Measurements from ENCODE around the gene PRUNE1.

- TF ChIP-seq EZH2 (IDR thresholded peaks at IDR 0.05; ENCODE audit: borderline replicate concordance, insufficient read depth, low read length, poor library complexity, severe bottlenecking) (no peak), EP300 (conservative IDR thresholded peaks at IDR 0.05; ENCODE audit: poor library complexity, severe bottlenecking) (no peak), REST (IDR thresholded peaks at IDR 0.05; ENCODE audit: borderline replicate concordance) (no peak), RAD21 (conservative IDR thresholded peaks at IDR 0.05) (no peak), CTCF (IDR thresholded peaks at IDR 0.05; ENCODE audit: poor library complexity, severe bottlenecking) (no peak), TAF1 (IDR thresholded peaks at IDR 0.05; ENCODE audit: low read depth) (no peak), POLR2AphosphoS5 (IDR thresholded peaks at IDR 0.05) (no peak), SMC3 (conservative IDR thresholded peaks at IDR 0.05; ENCODE audit: poor library complexity) (no peak), MXI1 (conservative IDR thresholded peaks at IDR 0.05; ENCODE audit: poor library complexity, severe bottlenecking) (no peak)
Observed at GRCh38 chr1:151009674-151010345, 1.6 kb downstream of the PRUNE1 start.

All from neural cell (in vitro differentiated cells).